HEK293T (cell line): Measurements from ENCODE around the gene PRKAR1B.

Experiments
- ARNT ChIP-seq: fragments of 450-650 bp; IDR thresholded peaks from 2 replicates; pipeline ENCODE4 v1.6.1; 2017; ENCODE audit warnings: mild to moderate bottlenecking
- BHLHE40 ChIP-seq: fragments of 450-650 bp; IDR thresholded peaks from 2 replicates; pipeline ENCODE4 v1.6.1; 2016; ENCODE audit warnings: mild to moderate bottlenecking, moderate library complexity, borderline replicate concordance
- ELF4 ChIP-seq: fragments of 450-650 bp; IDR thresholded peaks from 2 replicates; pipeline ENCODE4 v1.6.1; 2017; ENCODE audit warnings: antibody characterized with exemption
- FOXA1 ChIP-seq: fragments of 450-650 bp; IDR thresholded peaks from 2 replicates; pipeline ENCODE4 v1.6.1; 2016; ENCODE audit warnings: mild to moderate bottlenecking
- FOXK2 ChIP-seq: fragments of 450-650 bp; IDR thresholded peaks from 2 replicates; pipeline ENCODE4 v1.6.1; 2016; ENCODE audit warnings: mild to moderate bottlenecking
- FOXM1 ChIP-seq: fragments of 450-650 bp; IDR thresholded peaks from 2 replicates; pipeline ENCODE4 v1.6.1; 2017; ENCODE audit warnings: mild to moderate bottlenecking, borderline replicate concordance
- L3MBTL2 ChIP-seq: fragments of 450-650 bp; conservative IDR thresholded peaks from 2 replicates; pipeline ENCODE4 v1.6.1; 2016; ENCODE audit warnings: mild to moderate bottlenecking
- LEF1 ChIP-seq: fragments of 450-650 bp; IDR thresholded peaks from 2 replicates; pipeline ENCODE4 v1.6.1; 2017; ENCODE audit warnings: mild to moderate bottlenecking, borderline replicate concordance
- NFRKB ChIP-seq: fragments of 450-650 bp; IDR thresholded peaks from 2 replicates; pipeline ENCODE4 v1.6.1; 2016; ENCODE audit warnings: mild to moderate bottlenecking, moderate library complexity
- SP1 ChIP-seq: fragments of 450-650 bp; IDR thresholded peaks from 2 replicates; pipeline ENCODE4 v1.6.1; 2017
- SUZ12 ChIP-seq: fragments of 450-650 bp; IDR thresholded peaks from 2 replicates; pipeline ENCODE4 v1.6.1; 2016; ENCODE audit warnings: mild to moderate bottlenecking
- TARDBP ChIP-seq: fragments of 450-650 bp; IDR thresholded peaks from 2 replicates; pipeline ENCODE4 v1.6.1; 2016
- ZNF384 ChIP-seq: fragments of 450-650 bp; IDR thresholded peaks from 2 replicates; pipeline ENCODE4 v1.6.1; 2016

- TF ChIP-seq FOXA1 (no peak), NFRKB (no peak), L3MBTL2 (no peak), FOXM1 (no peak), SUZ12 (no peak), TARDBP (no peak), FOXK2 (no peak), BHLHE40 (no peak), SP1 (no peak), LEF1 (no peak), ELF4 (no peak), ARNT (no peak), ZNF384 (no peak)
Measured at GRCh38 chr7:539731-540411, 187.2 kb downstream of the PRKAR1B start.
